Measurements from ENCODE around the gene PEX12. TPM values are rescaled to one million over a fixed set of nuclear protein-coding genes. Genes with fewer than 3 reads are reported as not detected.

The PEX12 gene
- total RNA-seq, 2 experiments from 2014 or later = 6.8 to 9.5 TPM

DNA sequence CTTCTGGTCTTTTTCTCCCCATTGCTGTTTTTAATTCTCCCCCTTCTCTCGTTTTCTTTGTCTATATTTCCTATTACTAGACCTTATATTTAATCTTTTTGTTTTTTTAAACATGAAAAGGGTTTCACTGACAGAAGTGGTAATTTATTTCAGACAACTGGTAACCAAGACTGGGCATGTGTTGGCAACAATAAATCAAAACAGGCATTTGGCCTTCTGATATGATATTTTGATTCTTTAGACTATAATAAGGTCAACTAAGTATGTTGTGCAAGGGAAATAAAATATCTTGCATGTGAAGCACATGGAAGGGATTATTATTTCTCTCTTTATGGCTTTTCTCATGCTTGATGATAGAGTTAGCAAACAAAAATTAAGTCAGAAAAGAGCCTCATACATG, 43.4 kb upstream of the PEX12 start:
- H3K79me2 ChIP-seq (ENCODE audit: insufficient read depth, low read depth, low read length) = no peaks in the 10 kb centered on the region
- ChIA-PET CTCF (ENCODE audit: unreplicated experiment) (no interaction called here), POLR2A (interaction anchor here (1.3 kb wide), 1 partner anchor 8 kb away, joined by 3 read pairs; no protein-coding TSS in a partner anchor)
- no peak overlapping the region for H3K27ac ChIP-seq (ENCODE audit: low read depth, low read length, poor library complexity, severe bottlenecking)
- H2AFZ ChIP-seq (ENCODE audit: low read length) = no peak overlapping the region
- no peaks in the 10 kb centered on the region for H3K9me2 ChIP-seq (ENCODE audit: insufficient read depth, low read length)
- H3K36me3 ChIP-seq (ENCODE audit: insufficient read depth, low read length) = peaks cover 30% of the 10 kb centered on the region
- peaks cover 11% of the 10 kb centered on the region for H3K4me1 ChIP-seq (ENCODE audit: insufficient read depth, low read length, poor library complexity, severe bottlenecking)
- H3K9me3 ChIP-seq (ENCODE audit: low read length) = no peaks in the 10 kb centered on the region
- TF ChIP-seq, protein P1, sequence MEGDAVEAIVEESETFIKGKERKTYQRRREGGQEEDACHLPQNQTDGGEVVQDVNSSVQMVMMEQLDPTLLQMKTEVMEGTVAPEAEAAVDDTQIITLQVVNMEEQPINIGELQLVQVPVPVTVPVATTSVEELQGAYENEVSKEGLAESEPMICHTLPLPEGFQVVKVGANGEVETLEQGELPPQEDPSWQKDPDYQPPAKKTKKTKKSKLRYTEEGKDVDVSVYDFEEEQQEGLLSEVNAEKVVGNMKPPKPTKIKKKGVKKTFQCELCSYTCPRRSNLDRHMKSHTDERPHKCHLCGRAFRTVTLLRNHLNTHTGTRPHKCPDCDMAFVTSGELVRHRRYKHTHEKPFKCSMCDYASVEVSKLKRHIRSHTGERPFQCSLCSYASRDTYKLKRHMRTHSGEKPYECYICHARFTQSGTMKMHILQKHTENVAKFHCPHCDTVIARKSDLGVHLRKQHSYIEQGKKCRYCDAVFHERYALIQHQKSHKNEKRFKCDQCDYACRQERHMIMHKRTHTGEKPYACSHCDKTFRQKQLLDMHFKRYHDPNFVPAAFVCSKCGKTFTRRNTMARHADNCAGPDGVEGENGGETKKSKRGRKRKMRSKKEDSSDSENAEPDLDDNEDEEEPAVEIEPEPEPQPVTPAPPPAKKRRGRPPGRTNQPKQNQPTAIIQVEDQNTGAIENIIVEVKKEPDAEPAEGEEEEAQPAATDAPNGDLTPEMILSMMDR (conservative IDR thresholded peaks at IDR 0.05; ENCODE audit: low read length) = no peak
- no peak for TF ChIP-seq EZH2phosphoT487 (IDR thresholded peaks at IDR 0.05; ENCODE audit: borderline replicate concordance, low read depth, low read length)
- BruUV-seq (replicated peaks) = no TSS peak
- no peaks in the 10 kb centered on the region for H4K20me1 ChIP-seq (ENCODE audit: insufficient read depth, low read length)
- no peak for DNase-seq (ENCODE audit: low spot score)
- no peak overlapping the region for H3K4me3 ChIP-seq (ENCODE audit: low read depth, low read length, poor library complexity, severe bottlenecking)
- H3K4me2 ChIP-seq (ENCODE audit: low read length) = no peak overlapping the region
- intact Hi-C loops (cut with micrococcal nuclease; ENCODE audit: unreplicated experiment) = no loop called here

DNA sequence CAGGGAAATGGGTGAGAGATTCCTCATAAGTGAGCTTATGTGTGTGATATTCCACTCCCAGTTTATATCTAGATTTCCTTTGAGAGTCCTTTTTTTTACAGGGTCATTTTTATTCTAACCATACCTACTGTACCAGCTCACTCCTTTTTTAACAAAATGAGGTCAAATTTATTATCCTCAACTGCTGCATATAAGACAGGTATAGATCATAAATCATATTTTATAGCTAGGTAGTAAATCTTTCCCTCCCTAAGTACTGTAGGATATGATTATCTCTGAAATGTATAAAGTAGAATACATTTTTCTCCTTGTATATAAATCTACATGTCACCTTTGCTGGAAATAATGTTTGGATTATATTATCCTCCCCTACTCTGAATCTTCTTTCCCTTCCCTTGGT, 40.3 kb upstream of the PEX12 start:
- no peaks in the 10 kb centered on the region for H4K20me1 ChIP-seq (ENCODE audit: insufficient read depth, low read length)
- ChIA-PET POLR2A (interaction anchor here (0.5 to 0.7 kb wide), 2 partner anchors 11 to 210 kb away, joined by 3 to 4 read pairs; no protein-coding TSS in a partner anchor), CTCF (ENCODE audit: unreplicated experiment) (no interaction called here)
- H3K27ac ChIP-seq (ENCODE audit: low read depth, low read length, poor library complexity, severe bottlenecking) = no peak overlapping the region
- no peak for DNase-seq (ENCODE audit: low spot score)
- TF ChIP-seq, protein P1 (conservative IDR thresholded peaks at IDR 0.05; ENCODE audit: low read length) = no peak
- no peak for TF ChIP-seq EZH2phosphoT487 (IDR thresholded peaks at IDR 0.05; ENCODE audit: borderline replicate concordance, low read depth, low read length)
- H3K9me3 ChIP-seq (ENCODE audit: low read length) = no peaks in the 10 kb centered on the region
- no peaks in the 10 kb centered on the region for H3K79me2 ChIP-seq (ENCODE audit: insufficient read depth, low read depth, low read length)
- no peak overlapping the region for H2AFZ ChIP-seq (ENCODE audit: low read length)
- H3K4me3 ChIP-seq (ENCODE audit: low read depth, low read length, poor library complexity, severe bottlenecking) = no peak overlapping the region
- H3K36me3 ChIP-seq (ENCODE audit: insufficient read depth, low read length) = peaks cover 20% of the 10 kb centered on the region; the same call in 1 of the 2 replicates
- H3K4me1 ChIP-seq (ENCODE audit: insufficient read depth, low read length, poor library complexity, severe bottlenecking) = peaks cover 11% of the 10 kb centered on the region
- BruUV-seq (replicated peaks) = no TSS peak
- H3K9me2 ChIP-seq (ENCODE audit: insufficient read depth, low read length) = no peaks in the 10 kb centered on the region
- intact Hi-C loops (cut with micrococcal nuclease; ENCODE audit: unreplicated experiment) = no loop called here
- no peak overlapping the region for H3K4me2 ChIP-seq (ENCODE audit: low read length)

DNA sequence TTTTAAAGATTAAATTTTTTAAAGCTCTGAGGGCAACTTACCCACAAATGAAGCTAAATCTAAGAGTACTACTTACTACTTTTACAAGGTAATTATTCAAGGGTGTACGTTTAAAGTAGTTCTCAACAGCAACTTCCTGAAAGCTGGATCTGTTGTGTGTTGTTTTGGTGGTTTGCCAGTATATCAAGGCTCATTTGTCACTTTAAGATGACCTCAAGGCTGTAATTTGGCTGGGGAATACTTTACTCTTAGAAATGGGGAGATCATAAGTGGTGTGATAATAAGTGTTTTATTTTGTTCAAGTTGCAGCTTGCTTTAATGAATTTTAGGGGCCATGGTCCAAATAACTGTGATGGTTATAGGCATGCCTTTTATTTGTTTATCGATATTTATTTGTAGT, 39.1 kb upstream of the PEX12 start:
- BruUV-seq (replicated peaks) = no TSS peak
- ChIA-PET CTCF (ENCODE audit: unreplicated experiment) (no interaction called here), POLR2A (no interaction called here)
- H3K4me1 ChIP-seq (ENCODE audit: insufficient read depth, low read length, poor library complexity, severe bottlenecking) = peaks cover 11% of the 10 kb centered on the region
- TF ChIP-seq, protein P1 (conservative IDR thresholded peaks at IDR 0.05; ENCODE audit: low read length) = no peak
- TF ChIP-seq EZH2phosphoT487 (IDR thresholded peaks at IDR 0.05; ENCODE audit: borderline replicate concordance, low read depth, low read length) = no peak
- no peaks in the 10 kb centered on the region for H4K20me1 ChIP-seq (ENCODE audit: insufficient read depth, low read length)
- no peak for DNase-seq (ENCODE audit: low spot score)
- no peaks in the 10 kb centered on the region for H3K79me2 ChIP-seq (ENCODE audit: insufficient read depth, low read depth, low read length)
- H3K27ac ChIP-seq (ENCODE audit: low read depth, low read length, poor library complexity, severe bottlenecking) = no peak overlapping the region
- intact Hi-C loops (cut with micrococcal nuclease; ENCODE audit: unreplicated experiment) = no loop called here
- no peak overlapping the region for H3K4me3 ChIP-seq (ENCODE audit: low read depth, low read length, poor library complexity, severe bottlenecking)
- H3K4me2 ChIP-seq (ENCODE audit: low read length) = no peak overlapping the region
- H3K9me2 ChIP-seq (ENCODE audit: insufficient read depth, low read length) = no peaks in the 10 kb centered on the region
- H2AFZ ChIP-seq (ENCODE audit: low read length) = no peak overlapping the region
- H3K36me3 ChIP-seq (ENCODE audit: insufficient read depth, low read length) = peaks cover 29% of the 10 kb centered on the region; the same call in 1 of the 2 replicates
- H3K9me3 ChIP-seq (ENCODE audit: low read length) = no peaks in the 10 kb centered on the region
